Iris pigment epithelial cell (primary cell): ENCODE measurements around the gene TPP2.

Experiments used
- DNase-seq: peaks from one replicate; pipeline ENCODE4 v3.0.0-alpha.2; 2011; ENCODE audit warnings: low read depth

Gene TPP2

DNA sequence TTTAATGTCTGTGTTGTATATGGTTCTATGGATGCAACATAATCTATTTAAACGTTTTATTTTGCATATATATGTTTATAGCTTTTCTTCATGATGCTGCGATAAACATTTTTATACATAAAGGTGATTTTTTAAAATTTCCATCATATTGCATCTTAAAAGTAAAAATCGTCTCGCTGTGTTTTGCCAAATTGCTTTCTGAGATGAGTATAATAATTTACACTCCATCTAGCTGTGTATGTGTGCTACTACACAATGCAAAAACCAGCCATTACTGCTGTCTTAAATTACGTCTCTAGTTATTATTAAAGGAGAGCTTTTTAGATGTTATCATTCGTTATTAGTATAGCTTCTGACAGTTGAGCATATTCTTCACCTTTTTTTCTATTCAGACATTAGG lies 60.8 kb downstream of the TPP2 start:
- DNase-seq: peak; percentile 4

DNA sequence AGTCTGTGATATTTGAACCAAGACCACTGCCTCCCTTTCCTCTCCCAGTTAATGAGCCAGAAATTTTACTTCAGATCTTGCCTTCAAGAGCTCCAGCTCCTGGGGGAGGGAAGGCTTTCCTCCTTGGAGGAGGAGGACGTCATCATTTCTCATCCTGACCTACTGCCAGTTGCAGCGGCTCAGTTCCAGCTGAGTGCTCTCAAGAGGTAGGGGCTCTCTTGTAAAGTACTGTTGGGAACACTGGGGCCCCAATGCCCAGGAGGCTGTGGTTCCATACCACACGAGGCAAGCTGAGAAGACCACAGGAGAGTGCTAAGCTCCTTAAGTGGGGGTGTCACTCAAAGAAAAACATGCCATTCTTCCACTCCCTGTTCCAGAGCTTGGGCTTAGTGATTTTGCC lies 61.9 kb downstream of the TPP2 start:
- DNase-seq: peak; percentile 5

DNA sequence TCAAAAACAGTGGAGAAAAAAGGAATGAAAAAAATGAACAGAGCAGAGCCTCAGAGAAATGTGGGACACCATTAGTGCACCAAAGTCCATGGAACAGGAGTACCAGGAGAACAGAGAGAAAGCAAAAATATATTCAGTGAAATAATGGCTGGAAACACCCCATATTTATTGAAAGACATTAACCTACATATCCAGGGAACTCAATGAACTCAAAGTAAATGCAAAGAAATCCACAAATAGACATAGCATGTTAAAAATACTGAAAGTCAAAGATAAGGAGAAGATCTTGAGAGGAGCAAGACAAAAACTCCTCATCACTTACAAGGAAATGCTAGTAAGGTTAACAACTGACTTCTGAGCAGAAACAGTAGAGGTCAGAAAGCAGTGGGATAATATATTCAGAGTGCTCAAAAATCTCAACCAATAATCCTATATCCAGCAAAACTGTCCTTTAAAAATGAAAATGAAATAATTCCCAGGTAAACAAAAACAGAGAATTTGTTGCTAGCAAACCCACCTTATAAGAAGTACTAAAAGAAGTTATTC lies 62.5 kb downstream of the TPP2 start:
- no peak for DNase-seq

DNA sequence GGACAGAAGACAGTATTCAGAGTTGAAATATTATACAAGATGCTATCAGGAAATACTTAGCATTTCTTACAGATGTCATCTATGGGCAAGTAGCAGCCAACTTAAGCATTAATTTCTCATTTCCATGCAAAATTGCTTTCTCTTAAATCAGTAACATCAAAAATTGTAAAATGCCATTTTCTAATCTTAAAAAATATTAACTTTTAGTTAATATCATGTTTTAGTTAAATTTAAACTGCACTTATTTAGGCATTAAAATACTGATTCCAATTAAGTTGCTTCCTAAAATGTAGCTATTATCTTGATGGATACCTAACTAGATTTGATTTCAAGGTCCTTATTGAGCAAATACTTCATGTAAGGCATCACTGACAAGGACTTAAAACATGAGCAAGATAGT lies 70.2 kb downstream of the TPP2 start:
- DNase-seq: peak; percentile 8

- DNase-seq: no peak
Observed at GRCh38 chr13:102667911-102668310, 71.1 kb downstream of the TPP2 start.

DNA sequence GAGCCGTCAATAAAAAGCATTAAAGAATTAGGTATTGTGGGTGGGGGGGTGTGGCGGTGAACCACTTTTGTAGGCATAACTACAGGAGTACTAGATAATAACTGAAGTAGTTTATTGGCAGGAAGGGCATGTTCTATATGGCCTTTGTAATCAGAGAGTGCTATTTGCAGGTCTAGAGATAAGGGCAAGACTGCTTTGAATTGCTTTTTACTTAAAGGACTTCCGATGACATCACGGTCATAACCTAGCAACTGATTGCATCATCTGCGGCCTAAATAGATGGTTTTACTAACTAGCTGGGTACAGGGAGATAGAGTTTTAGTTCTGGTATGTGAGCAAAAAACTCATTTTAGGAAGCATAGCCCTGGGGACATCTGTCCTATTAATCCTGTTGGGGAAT lies 73.3 kb downstream of the TPP2 start:
- DNase-seq: no peak

GRCh38 chr13:102675115-102675514 lies 78.3 kb downstream of the TPP2 start:
- DNase-seq: no peak

DNA sequence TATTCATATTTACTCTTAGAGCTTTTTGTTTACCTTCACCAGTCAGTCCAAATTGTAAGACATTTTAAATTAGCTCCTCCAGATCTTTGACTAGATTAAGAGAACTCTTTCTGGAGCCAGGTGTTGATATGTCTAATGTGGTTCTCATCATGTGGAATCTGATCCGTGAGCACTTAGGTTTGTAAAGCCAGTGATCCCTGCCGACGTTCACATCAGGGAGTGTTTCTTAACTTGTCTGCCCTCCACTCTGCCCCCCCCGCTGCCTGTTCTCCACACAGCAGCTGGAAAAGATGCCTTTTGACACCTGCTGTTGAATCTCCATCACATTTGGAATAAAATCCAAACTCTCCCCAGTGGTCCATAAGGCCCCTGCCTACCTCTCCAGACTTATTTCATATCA lies 80.3 kb downstream of the TPP2 start:
- DNase-seq: no peak

DNA sequence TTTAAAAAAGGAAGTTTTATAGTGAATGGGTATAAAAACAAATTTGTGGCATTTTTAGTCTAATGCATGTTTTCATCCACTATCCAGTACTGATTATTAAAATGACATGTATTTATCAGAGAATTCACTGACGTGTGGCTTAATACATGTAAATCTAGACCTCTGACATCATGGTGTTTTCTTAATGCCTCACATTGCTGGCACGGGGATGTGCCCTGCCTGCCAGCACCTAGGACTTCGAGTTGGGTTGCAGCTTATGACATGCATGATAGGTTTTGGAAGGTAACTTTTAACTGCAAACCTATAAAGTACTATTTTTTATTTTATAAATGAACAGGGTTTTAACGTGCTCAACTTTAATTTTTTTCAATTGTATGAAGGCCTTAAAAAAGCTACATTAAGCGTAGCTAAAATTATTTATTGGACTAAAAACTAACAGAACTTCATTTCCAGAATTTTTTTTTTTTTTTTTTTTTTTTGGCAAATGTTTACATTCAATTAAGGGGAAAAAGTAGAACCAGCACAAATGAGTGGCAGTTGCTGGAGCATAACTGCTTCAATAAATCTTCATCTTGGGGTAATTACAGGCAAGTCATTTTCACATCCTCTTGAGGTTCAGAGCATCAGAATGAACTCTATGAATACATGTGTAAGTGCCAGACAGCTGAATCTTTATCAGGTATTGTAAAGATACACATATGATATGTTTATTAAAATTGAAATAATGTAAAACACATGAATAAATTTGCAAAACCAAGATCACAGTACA lies 81.7 kb downstream of the TPP2 start:
- no peak for DNase-seq

DNA sequence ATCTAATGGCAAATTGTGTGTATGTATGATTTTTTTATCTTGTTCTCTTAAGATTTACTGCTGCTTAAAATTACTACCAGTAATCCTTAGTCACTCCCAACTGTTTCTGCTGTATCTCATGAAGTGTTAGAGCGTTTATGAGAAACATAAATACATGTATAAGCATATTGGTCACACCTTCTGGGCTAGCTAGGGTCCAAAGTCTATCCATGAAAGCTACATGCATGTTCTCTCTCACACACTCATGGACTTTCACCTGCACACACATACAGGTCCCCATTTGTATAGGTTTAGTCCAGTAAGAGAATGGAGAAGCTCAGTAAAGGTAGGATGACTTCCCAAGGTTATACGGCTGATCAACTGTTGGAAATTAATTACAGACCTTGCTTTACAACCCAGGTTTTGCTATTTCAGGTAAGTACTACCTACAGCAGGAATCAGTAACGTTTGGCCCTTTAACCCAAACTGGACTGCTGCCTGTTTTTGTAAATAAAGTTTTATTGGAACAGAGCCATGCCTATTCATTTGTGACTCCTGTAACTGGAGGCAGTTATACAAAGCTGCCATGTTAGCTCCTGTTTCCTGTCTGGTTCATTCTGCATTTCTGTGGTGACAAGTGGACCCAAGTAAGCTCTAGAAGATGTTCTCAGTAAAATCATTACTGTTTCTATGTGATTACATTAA lies 82.8 kb downstream of the TPP2 start:
- DNase-seq: no peak

- no peak for DNase-seq
Observed at GRCh38 chr13:102680133-102680717, 83.4 kb downstream of the TPP2 start.

DNA sequence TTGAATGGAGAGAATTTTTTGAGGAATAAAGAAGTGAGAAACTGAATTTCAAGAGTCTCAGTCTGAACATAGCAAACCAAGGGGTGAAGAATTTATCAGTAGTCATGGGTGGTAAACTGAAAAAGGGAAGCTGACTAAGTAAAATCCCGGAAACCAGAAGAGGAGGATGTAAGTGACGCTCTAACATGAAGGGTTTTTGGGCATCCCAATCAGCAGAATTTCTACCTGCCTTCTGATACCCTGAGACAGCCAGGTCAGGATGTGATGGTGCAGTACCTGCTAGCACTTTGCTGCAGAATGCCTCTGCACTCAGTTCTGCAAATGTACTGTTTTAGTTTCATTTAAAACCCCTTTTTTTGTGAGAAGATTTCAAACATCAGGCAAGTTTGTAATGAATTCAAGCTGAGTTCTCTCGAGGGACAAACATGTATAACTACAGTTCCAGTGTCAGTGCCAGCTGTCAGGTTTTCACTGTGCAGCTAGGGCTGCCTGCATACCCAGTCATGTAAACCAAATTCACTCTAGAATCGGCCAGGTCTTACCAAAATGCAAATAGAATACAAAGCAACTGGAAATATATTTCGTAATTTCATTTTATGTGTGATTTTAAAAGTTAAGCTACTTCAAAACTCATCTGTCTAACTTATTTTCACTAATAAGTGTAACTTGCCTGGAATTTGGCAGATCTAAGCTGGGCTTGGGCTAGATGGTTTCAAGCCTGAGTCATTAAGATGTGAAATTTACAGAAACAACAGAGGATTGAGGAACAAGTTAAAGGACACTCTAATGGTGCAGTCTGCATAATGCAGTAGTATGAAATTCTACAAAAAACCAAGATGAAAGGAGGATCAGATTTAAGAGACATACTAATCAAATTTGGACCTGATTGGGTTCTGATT lies 84.3 kb downstream of the TPP2 start:
- peak; percentile 46 for DNase-seq

DNA sequence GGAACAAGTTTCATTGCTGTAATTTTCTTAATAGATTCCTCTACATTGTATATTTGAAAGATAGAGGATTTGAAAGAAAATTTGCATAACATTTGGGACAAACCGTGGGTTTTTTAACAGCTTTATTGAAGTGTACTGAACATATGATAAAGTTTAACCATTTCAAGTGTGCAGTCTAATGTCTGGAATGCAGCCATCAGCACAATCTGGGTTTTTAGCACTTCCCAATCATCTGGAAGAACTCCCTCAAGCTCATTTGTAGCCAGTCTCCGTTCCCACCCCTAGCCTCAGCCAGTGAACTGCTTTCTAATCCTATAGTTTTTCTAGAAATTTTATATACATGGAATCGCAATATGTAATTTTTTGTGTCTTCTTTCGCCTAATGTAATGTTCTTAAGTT lies 85.4 kb downstream of the TPP2 start:
- DNase-seq: no peak

DNA sequence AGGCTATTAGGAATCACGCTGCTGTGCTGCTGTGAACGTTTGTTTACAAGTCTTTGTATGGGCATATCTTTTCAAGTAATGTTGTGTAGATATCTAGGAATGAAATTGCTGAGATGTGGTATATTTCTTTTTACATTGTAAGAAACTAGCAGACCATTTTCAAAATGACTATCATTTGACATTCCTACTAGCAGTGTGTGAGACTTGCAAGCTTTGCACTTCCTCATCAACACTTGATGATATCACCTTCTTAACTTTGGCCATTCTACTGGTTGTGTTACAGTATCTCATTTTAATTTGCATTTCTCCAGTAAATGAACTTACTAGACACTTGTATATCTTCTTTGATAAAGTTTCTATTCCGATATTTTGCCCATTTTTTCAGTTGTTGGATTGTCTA lies 85.9 kb downstream of the TPP2 start:
- DNase-seq: no peak

DNA sequence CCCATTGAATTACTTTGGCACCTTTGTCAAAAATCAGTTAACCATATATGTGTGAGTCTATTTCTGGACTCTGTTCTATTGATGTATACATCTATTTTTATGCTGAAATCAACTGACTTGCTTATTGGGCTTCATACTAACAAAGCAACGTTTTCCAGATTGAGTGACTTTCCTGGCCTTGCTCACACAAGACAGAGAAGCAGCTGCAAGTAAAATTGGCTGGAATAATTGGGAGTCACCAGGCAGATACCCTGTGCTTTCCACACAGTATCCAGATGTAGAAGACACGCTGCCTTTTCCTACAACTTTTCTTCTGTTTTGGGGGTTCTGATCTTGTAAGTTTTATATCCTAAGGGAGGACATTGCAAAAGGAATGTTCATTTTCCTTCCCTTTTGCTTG lies 86.9 kb downstream of the TPP2 start:
- DNase-seq: no peak

DNA sequence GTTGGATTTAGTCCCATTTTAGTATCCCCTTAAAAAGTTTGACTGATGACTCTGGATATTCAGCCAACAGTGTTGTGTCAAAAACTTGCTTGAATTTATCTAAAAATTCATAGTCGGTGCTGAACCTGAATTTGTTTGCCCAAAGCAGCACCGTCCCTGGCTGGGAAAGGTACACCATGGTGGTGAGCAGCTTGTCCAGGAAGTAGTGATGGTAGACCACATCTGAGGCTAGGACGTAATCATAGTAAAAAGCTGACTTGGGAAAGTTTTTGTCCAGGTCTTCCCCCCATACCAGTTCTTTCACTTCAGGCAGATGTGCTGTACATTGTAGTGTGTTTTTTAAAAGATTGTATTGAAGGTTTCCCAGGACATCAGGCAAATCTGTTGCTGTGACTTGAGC lies 89.2 kb downstream of the TPP2 start:
- DNase-seq: no peak

- DNase-seq: no peak
Observed at GRCh38 chr13:102687520-102687919, 90.7 kb downstream of the TPP2 start.

DNA sequence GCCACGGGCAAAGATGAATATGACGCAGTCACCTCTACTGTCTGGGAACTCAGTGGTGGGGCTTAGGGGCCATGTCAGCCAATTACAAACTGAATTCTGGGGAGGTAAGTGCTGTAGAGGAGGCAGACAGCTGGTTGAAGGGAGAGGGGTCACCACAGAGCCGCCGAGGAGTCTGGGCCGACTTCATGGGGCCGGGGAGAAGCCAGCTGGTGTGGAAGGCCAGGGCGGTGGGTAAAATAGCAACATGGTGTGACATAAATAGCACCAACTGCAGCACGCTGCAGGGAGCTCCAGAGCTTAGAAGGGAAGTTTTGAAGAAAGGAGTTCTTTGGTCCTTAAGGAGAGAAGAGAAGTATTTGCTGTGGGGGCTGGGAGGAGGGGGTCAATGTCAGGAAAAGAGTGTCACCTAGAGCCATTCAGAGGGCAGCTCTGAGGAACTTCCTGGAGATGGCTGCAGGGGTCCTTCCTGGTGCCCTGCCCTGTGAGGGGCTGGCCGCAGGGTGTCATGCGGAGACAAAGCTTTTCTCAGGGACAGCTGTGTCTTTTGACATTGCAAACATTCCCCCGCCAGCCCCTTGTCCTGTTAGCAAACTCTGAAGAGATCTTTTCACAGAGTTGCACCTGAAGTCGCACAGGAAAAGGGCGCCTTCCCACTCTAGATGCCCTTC lies 91.7 kb downstream of the TPP2 start:
- no peak for DNase-seq

- no peak for DNase-seq
Observed at GRCh38 chr13:102690883-102691282, 94.1 kb downstream of the TPP2 start.

- no peak for DNase-seq
Observed at GRCh38 chr13:102692491-102692826, 95.7 kb downstream of the TPP2 start.

- no peak for DNase-seq
Observed at GRCh38 chr13:102693250-102693649, 96.5 kb downstream of the TPP2 start.

- DNase-seq: peak; percentile 67
Observed at GRCh38 chr13:102693776-102694175, 97.0 kb downstream of the TPP2 start.
